GM12878 (cell line): ENCODE results near the gene KIF6. TPM values are rescaled to one million over a fixed set of nuclear protein-coding genes. Genes with fewer than 3 reads are reported as not detected.

Experiments
- ATAC-seq: fragments of 200-7000 bp; cut with Tn5 transposase; 3 replicates; pipeline ENCODE4 v1.9.1; 2020; ENCODE audit warnings: mild to moderate bottlenecking, moderate library complexity
- BruUV-seq: library from RNA; stranded (reverse); fragments of 400-500 nt; replicated peaks from 2 replicates; lab custom pipeline; 2021; lab: Mats Ljungman, UMichigan
- CTCF ChIA-PET: fragments of 300-600 bp; sonication (Branson Sonifier 250); formaldehyde crosslinking; extraction: SDS; loops from one replicate; lab custom pipeline; 2021; ENCODE audit warnings: inconsistent platforms; lab: Yijun Ruan, JAX
- POLR2A ChIA-PET: fragments of 350-600 bp; formaldehyde crosslinking; extraction: SDS; loops from one replicate; lab custom pipeline; 2021; ENCODE audit warnings: inconsistent platforms; lab: Charles Lee
- RAD21 ChIA-PET: fragments of 300-600 bp; sonication (Branson Sonifier 250); formaldehyde crosslinking; loops from one replicate; lab custom pipeline; 2023; ENCODE audit warnings: antibody characterized with exemption; ENCODE audit not compliant: unreplicated experiment; lab: Charles Lee
- SMC1A ChIA-PET: fragments of 300-600 bp; sonication (Branson Sonifier 250); formaldehyde crosslinking; loops from one replicate; lab custom pipeline; 2023; ENCODE audit not compliant: unreplicated experiment, uncharacterized antibody; lab: Charles Lee
- DNase-seq: peaks from one replicate; pipeline ENCODE4 v3.0.0-alpha.2; 2011; ENCODE audit warnings: low read depth, low spot score
- FAIRE-seq: peaks from 3 replicates; lab custom pipeline; 2011; peaks lifted over from hg19 to GRCh38; lab: Jason Lieb, UNC
- H2AFZ ChIP-seq: 2 replicates; pipeline ENCODE4 v1.6.0; 2011; ENCODE audit warnings: low read depth, low read length, control low read depth; ENCODE audit not compliant: control insufficient read depth
- H3K27ac ChIP-seq: 2 replicates; pipeline ENCODE4 v1.5.1; 2011; ENCODE audit warnings: control low read depth; ENCODE audit not compliant: control insufficient read depth, insufficient read depth
- H3K27me3 ChIP-seq, 2 experiments: replicated peaks in 1 of 2; 2 replicates each; pipeline versions ENCODE4 v1.6.0 to v1.6.1; 2011; ENCODE audit warnings: low read length in 1 of 2; ENCODE audit not compliant: control insufficient read depth in 2 of 2, insufficient read depth in 2 of 2
- H3K36me3 ChIP-seq, 2 experiments: 2 replicates each; pipeline ENCODE4 v1.5.1; 2011; ENCODE audit warnings: low read length in 1 of 2; ENCODE audit not compliant: control insufficient read depth in 2 of 2, insufficient read depth in 2 of 2
- H3K4me1 ChIP-seq: 2 replicates; pipeline ENCODE4 v1.6.1; 2011; ENCODE audit warnings: mild to moderate bottlenecking, low read length, moderate library complexity, mixed read lengths; ENCODE audit not compliant: control insufficient read depth, insufficient read depth
- H3K4me2 ChIP-seq: 2 replicates; pipeline ENCODE4 v1.6.0; 2011; ENCODE audit warnings: control low read depth; ENCODE audit not compliant: control insufficient read depth, insufficient read depth
- H3K4me3 ChIP-seq: fragments of 200-600 bp; sonication (generic); 2 replicates; pipeline ENCODE4 v1.5.1; 2016
- H3K79me2 ChIP-seq: 2 replicates; pipeline ENCODE4 v1.6.0; 2011; ENCODE audit warnings: low read length; ENCODE audit not compliant: control insufficient read depth, insufficient read depth
- H3K9ac ChIP-seq: 2 replicates; pipeline ENCODE4 v1.8.0; 2011; ENCODE audit warnings: low read length, control low read depth, mixed read lengths; ENCODE audit not compliant: control insufficient read depth, insufficient read depth
- H3K9me3 ChIP-seq: replicated peaks from 3 replicates; pipeline ENCODE4 v1.5.1; 2011; ENCODE audit warnings: mild to moderate bottlenecking, low read length; ENCODE audit not compliant: control insufficient read depth, insufficient read depth
- H4K20me1 ChIP-seq: 2 replicates; pipeline ENCODE4 v1.6.0; 2011; ENCODE audit not compliant: control insufficient read depth, insufficient read depth
- BACH1 ChIP-seq: fragments of 450-650 bp; IDR thresholded peaks from 2 replicates; pipeline ENCODE4 v1.6.1; 2017; ENCODE audit warnings: mild to moderate bottlenecking, borderline replicate concordance
- BCL11A ChIP-seq: IDR thresholded peaks from 2 replicates; pipeline ENCODE4 v1.6.1; 2011; ENCODE audit warnings: low read depth, low read length
- CBFB ChIP-seq: IDR thresholded peaks from 2 replicates; pipeline ENCODE4 v1.6.1; 2016; ENCODE audit warnings: antibody characterized with exemption, low read depth
- CBX5 ChIP-seq: sonication (generic); IDR thresholded peaks from 2 replicates; pipeline ENCODE4 v1.6.1; 2016; ENCODE audit warnings: low read depth, moderate library complexity, mild to moderate bottlenecking, inconsistent platforms
- CHD1 ChIP-seq: IDR thresholded peaks from 2 replicates; pipeline ENCODE4 v1.6.1; 2012; ENCODE audit warnings: low read depth, low read length, improper control_type of control experiment
- E2F8 ChIP-seq: fragments of 450-650 bp; IDR thresholded peaks from 2 replicates; pipeline ENCODE4 v1.6.1; 2018; ENCODE audit warnings: mild to moderate bottlenecking, low read depth, moderate library complexity; ENCODE audit not compliant: partially characterized antibody
- JUND ChIP-seq: IDR thresholded peaks from 2 replicates; pipeline ENCODE4 v1.6.1; 2012; ENCODE audit warnings: low read depth, mild to moderate bottlenecking, low read length, improper control_type of control experiment, moderate library complexity
- KAT2A ChIP-seq: conservative IDR thresholded peaks from 2 replicates; pipeline ENCODE4 v1.6.1; 2011; ENCODE audit warnings: low read depth, low read length; ENCODE audit not compliant: control insufficient read depth
- MLLT1 ChIP-seq: fragments of 450-650 bp; IDR thresholded peaks from 2 replicates; pipeline ENCODE4 v1.6.1; 2016; ENCODE audit warnings: mild to moderate bottlenecking
- MYB ChIP-seq: fragments of 150-350 bp; IDR thresholded peaks from 2 replicates; pipeline ENCODE4 v1.6.1; 2014; ENCODE audit warnings: mild to moderate bottlenecking, low read depth, low read length, borderline replicate concordance
- NR2C1 ChIP-seq: fragments of 450-650 bp; IDR thresholded peaks from 2 replicates; pipeline ENCODE4 v1.6.1; 2017; ENCODE audit warnings: antibody characterized with exemption, mild to moderate bottlenecking, moderate library complexity
- SIN3A ChIP-seq: IDR thresholded peaks from 2 replicates; pipeline ENCODE4 v1.6.1; 2012; ENCODE audit warnings: low read depth, low read length, improper control_type of control experiment
- TARDBP ChIP-seq: IDR thresholded peaks from 2 replicates; pipeline ENCODE4 v1.6.1; 2016; ENCODE audit warnings: borderline replicate concordance
- TCF12 ChIP-seq: IDR thresholded peaks from 2 replicates; pipeline ENCODE4 v1.6.1; 2011; ENCODE audit warnings: low read depth, mild to moderate bottlenecking, low read length
- ZNF207 ChIP-seq: fragments of 450-650 bp; IDR thresholded peaks from 2 replicates; pipeline ENCODE4 v1.6.1; 2014; ENCODE audit warnings: antibody characterized with exemption, mild to moderate bottlenecking, borderline replicate concordance
- ZNF217 ChIP-seq: fragments of 450-650 bp; IDR thresholded peaks from 2 replicates; pipeline ENCODE4 v1.6.1; 2017; ENCODE audit warnings: antibody characterized with exemption, mild to moderate bottlenecking
- ZZZ3 ChIP-seq: IDR thresholded peaks from 2 replicates; pipeline ENCODE4 v1.6.1; 2011; ENCODE audit warnings: low read depth; ENCODE audit not compliant: control insufficient read depth, insufficient read length
- WGBS: methylation state at CpG from one replicate; pipeline ENCODE4 v1.1.6; 2016; ENCODE audit warnings: low lambda C conversion rate; ENCODE audit not compliant: insufficient replicate concordance, insufficient coverage; ENCODE audit errors: missing lambda C conversion rate; 5-methylcytosine and 5-hydroxymethylcytosine counted together
- in situ Hi-C: fragments of 300-500 bp; cut with MboI; formaldehyde crosslinking; loops from 9 replicates; pipeline ENCODE4 v1.14.3; 2018; ENCODE audit warnings: mixed read lengths
- intact Hi-C: fragments of 100-400 bp; cut with micrococcal nuclease; formaldehyde crosslinking; loops from one replicate; pipeline ENCODE4 v1.14.2; 2022; ENCODE audit not compliant: unreplicated experiment
- polyA plus RNA-seq, 11 experiments: library from polyadenylated mRNA; depleted of rRNA in 4 of 11; unstranded in 6 of 11; stranded (reverse) in 5 of 11; fragments of >200 nt; fragmentation: Nextera tagmentation in 4 of 11; fragmentation: Illumina TruSeq in 1 of 11; extraction: Ambion mirVana in 4 of 11; extraction: Trizol in 1 of 11; gene quantifications; 1 replicate in 1 of 11; 2 replicates in 10 of 11; pipeline versions ENCODE4 v1.2.1 to v1.2.3, GENCODE V29; 2011 to 2016; ENCODE audit warnings: inconsistent platforms in 2 of 11, missing spikeins in 2 of 11, low read depth in 1 of 11
- total RNA-seq, 4 experiments: library from RNA; depleted of rRNA in 3 of 4; stranded (reverse); fragments of >200 nt in 3 of 4; fragmentation: Illumina TruSeq in 1 of 4; extraction: Trizol in 1 of 4; gene quantifications; 2 replicates each; pipeline versions ENCODE4 v1.2.1 to v1.2.3, GENCODE V29; 2013 to 2021

Gene KIF6
- total and polyA plus RNA-seq, 10 of the 15 experiments (the other 5 are each of a cell fraction or from before 2014, with no cell fraction given), result 0.09 to 1.0 (median 0.28) TPM

GRCh38 chr6:39295611-39296011 lies 429.6 kb downstream of the KIF6 start:
- peaks cover 0 to 5% of the 10 kb centered on the region in 2 experiments; a peak in 3 of 4 replicates for H3K27me3 ChIP-seq
- CTCF ChIA-PET, result interaction anchor here (1.0 kb wide), 1 partner anchor 129 kb away, joined by 3 read pairs; no protein-coding TSS in a partner anchor
- ATAC-seq (no peak), FAIRE-seq (no peak), DNase-seq (no peak)
- H3K9ac ChIP-seq, result no peak overlapping the region
- no peaks in the 10 kb centered on the region for H3K79me2 ChIP-seq
- no peaks in the 10 kb centered on the region for H4K20me1 ChIP-seq
- POLR2A ChIA-PET, result interaction anchor here (0.5 kb wide), 1 partner anchor 94 kb away, joined by 4 read pairs; no protein-coding TSS in a partner anchor
- H3K4me1 ChIP-seq, result no peaks in the 10 kb centered on the region
- RAD21 ChIA-PET, result no interaction called here
- H3K4me3 ChIP-seq, result no peak overlapping the region
- no peak overlapping the region for H3K27ac ChIP-seq
- in situ Hi-C loops, result no loop called here
- BruUV-seq, result no TSS peak
- H3K36me3 ChIP-seq, result no peaks in the 10 kb centered on the region
- H3K9me3 ChIP-seq, result no peaks in the 10 kb centered on the region
- WGBS, result 63% methylated on average over 5 of the region's 5 CpGs
- H2AFZ ChIP-seq, result no peak overlapping the region
- SMC1A ChIA-PET, result no interaction called here
- TF ChIP-seq CHD1 (no peak), E2F8 (no peak), CBFB (no peak), JUND (no peak), ZNF217 (no peak), BCL11A (no peak), MLLT1 (no peak), TARDBP (no peak), MYB (no peak), SIN3A (no peak), KAT2A (no peak), ZNF207 (no peak), ZZZ3 (no peak), NR2C1 (no peak), CBX5 (no peak), BACH1 (no peak), TCF12 (no peak)
- intact Hi-C loops, result no loop called here
- H3K4me2 ChIP-seq, result no peak overlapping the region
